Measurements from ENCODE around the gene FAM180A.
"Not testable (repeated sequence)": the region's sequence is repeated elsewhere in the genome, so short reads cannot be mapped to it uniquely, and the experiment has no call there.

The FAM180A gene

GRCh38 chr7:135782377-135782776 lies 33.8 kb upstream of the FAM180A start:
- no peak for TF ChIP-seq CTCF (IDR thresholded peaks at IDR 0.05; ENCODE audit: borderline replicate concordance, insufficient read depth, low read depth, low read length)
- H3K4me3 ChIP-seq (ENCODE audit: low read depth, low read length) = no peak overlapping the region

GRCh38 chr7:135777626-135778398 lies 29.2 kb upstream of the FAM180A start:
- TF ChIP-seq CTCF (IDR thresholded peaks at IDR 0.05; ENCODE audit: borderline replicate concordance, insufficient read depth, low read depth, low read length) = no peak
- no peak overlapping the region for H3K4me3 ChIP-seq (ENCODE audit: low read depth, low read length)

GRCh38 chr7:135775915-135776314 lies 27.3 kb upstream of the FAM180A start:
- not testable (repeated sequence) for H3K4me3 ChIP-seq (ENCODE audit: low read depth, low read length)

GRCh38 chr7:135775230-135775629 lies 26.6 kb upstream of the FAM180A start:
- H3K4me3 ChIP-seq (ENCODE audit: low read depth, low read length) = no peak overlapping the region
- TF ChIP-seq CTCF (IDR thresholded peaks at IDR 0.05; ENCODE audit: borderline replicate concordance, insufficient read depth, low read depth, low read length) = no peak

GRCh38 chr7:135774284-135774683 lies 25.7 kb upstream of the FAM180A start:
- H3K4me3 ChIP-seq (ENCODE audit: low read depth, low read length) = no peak overlapping the region
- TF ChIP-seq CTCF (IDR thresholded peaks at IDR 0.05; ENCODE audit: borderline replicate concordance, insufficient read depth, low read depth, low read length) = no peak

GRCh38 chr7:135773464-135773863 lies 24.9 kb upstream of the FAM180A start:
- H3K4me3 ChIP-seq (ENCODE audit: low read depth, low read length) = no peak overlapping the region
- TF ChIP-seq CTCF (IDR thresholded peaks at IDR 0.05; ENCODE audit: borderline replicate concordance, insufficient read depth, low read depth, low read length) = no peak

- no peak for TF ChIP-seq CTCF (IDR thresholded peaks at IDR 0.05; ENCODE audit: borderline replicate concordance, insufficient read depth, low read depth, low read length)
- no peak overlapping the region for H3K4me3 ChIP-seq (ENCODE audit: low read depth, low read length)
Observed at GRCh38 chr7:135772639-135773222, 24.1 kb upstream of the FAM180A start.

All from GM12875 (cell line).